Measurements from ENCODE around the gene MPPE1. TPM values are rescaled to one million over a fixed set of nuclear protein-coding genes. Genes with fewer than 3 reads are reported as not detected.

Gene MPPE1
- total RNA-seq, 1 experiment from 2014 or later, result 21.4 TPM

GRCh38 chr18:11906926-11907874, 917 bp downstream of the MPPE1 start:
- Histone ChIP-seq H3K4me1 (ENCODE audit: control insufficient read depth in 1 of 2, insufficient read depth in 2 of 2, low read length in 2 of 2) (peaks cover 4 to 16% of the 10 kb centered on the region in 2 experiments; a peak in 3 of 4 replicates), H3K9me2 (ENCODE audit: insufficient read depth) (no peaks in the 10 kb centered on the region), H3K9me3 (ENCODE audit: control insufficient read depth in 1 of 2, insufficient read depth in 1 of 2, low read depth in 1 of 2, low read length in 2 of 2) (no peaks in the 10 kb centered on the region), H3K79me2 (ENCODE audit: insufficient read depth, low read length) (peaks cover 10% of the 10 kb centered on the region; the same call in 1 of the 2 replicates), H4K20me1 (ENCODE audit: insufficient read depth) (no peaks in the 10 kb centered on the region), H3K27me3 (ENCODE audit: insufficient read depth, low read length) (no peaks in the 10 kb centered on the region), H3K36me3 (ENCODE audit: control insufficient read depth in 1 of 2, insufficient read depth in 2 of 2, low read length in 2 of 2) (no peaks in the 10 kb centered on the region; a peak in 1 of 4 replicates), H3K9ac (ENCODE audit: low read length) (peak overlapping the region; percentile 79), H3K4me3 (replicated peaks in 1 of 2; ENCODE audit: low read depth in 1 of 2, low read length in 2 of 2) (peak overlapping the region; percentile 77 to 85), H3K27ac (ENCODE audit: low read depth, low read length) (peak overlapping the region; percentile 91; the same call in 1 of the 2 replicates), H2AFZ (ENCODE audit: low read depth, low read length, poor library complexity, severe bottlenecking) (no peak overlapping the region), H3K4me2 (ENCODE audit: low read length) (peak overlapping the region; percentile 81)
- intact Hi-C loops (cut with micrococcal nuclease), result no loop called here
- ATAC-seq, result no peak
- RAD21 ChIA-PET (ENCODE audit: low non-redundant PET in 1 of 2, low total read pairs in 2 of 2, uncharacterized antibody in 2 of 2, unreplicated experiment in 2 of 2), result no interaction called here
- no peak for DNase-seq (ENCODE audit: low read depth, low spot score)
- CTCF ChIA-PET, result no interaction called here
- no TSS peak for BruUV-seq (replicated peaks)
- POLR2A ChIA-PET, result no interaction called here
- TF ChIP-seq POLR2AphosphoS5 (IDR thresholded peaks at IDR 0.05; ENCODE audit: low read depth, low read length), result no peak
- no peak for TF ChIP-seq JUND (IDR thresholded peaks at IDR 0.05)
- TF ChIP-seq CEBPB (IDR thresholded peaks at IDR 0.05; ENCODE audit: low read depth), result no peak
- TF ChIP-seq EZH2 (IDR thresholded peaks at IDR 0.05), result no peak
- no peak for TF ChIP-seq YY1 (IDR thresholded peaks at IDR 0.05; ENCODE audit: extremely low read depth, insufficient replicate concordance, low read depth, low read length)
- TF ChIP-seq POLR2A (IDR thresholded peaks at IDR 0.05; ENCODE audit: borderline replicate concordance, extremely low read depth, insufficient read depth, insufficient read length), result no peak
- no peak for TF ChIP-seq TCF7L2 (IDR thresholded peaks at IDR 0.05; ENCODE audit: borderline replicate concordance, extremely low read depth, insufficient read depth, insufficient read length)
- TF ChIP-seq, protein P1, sequence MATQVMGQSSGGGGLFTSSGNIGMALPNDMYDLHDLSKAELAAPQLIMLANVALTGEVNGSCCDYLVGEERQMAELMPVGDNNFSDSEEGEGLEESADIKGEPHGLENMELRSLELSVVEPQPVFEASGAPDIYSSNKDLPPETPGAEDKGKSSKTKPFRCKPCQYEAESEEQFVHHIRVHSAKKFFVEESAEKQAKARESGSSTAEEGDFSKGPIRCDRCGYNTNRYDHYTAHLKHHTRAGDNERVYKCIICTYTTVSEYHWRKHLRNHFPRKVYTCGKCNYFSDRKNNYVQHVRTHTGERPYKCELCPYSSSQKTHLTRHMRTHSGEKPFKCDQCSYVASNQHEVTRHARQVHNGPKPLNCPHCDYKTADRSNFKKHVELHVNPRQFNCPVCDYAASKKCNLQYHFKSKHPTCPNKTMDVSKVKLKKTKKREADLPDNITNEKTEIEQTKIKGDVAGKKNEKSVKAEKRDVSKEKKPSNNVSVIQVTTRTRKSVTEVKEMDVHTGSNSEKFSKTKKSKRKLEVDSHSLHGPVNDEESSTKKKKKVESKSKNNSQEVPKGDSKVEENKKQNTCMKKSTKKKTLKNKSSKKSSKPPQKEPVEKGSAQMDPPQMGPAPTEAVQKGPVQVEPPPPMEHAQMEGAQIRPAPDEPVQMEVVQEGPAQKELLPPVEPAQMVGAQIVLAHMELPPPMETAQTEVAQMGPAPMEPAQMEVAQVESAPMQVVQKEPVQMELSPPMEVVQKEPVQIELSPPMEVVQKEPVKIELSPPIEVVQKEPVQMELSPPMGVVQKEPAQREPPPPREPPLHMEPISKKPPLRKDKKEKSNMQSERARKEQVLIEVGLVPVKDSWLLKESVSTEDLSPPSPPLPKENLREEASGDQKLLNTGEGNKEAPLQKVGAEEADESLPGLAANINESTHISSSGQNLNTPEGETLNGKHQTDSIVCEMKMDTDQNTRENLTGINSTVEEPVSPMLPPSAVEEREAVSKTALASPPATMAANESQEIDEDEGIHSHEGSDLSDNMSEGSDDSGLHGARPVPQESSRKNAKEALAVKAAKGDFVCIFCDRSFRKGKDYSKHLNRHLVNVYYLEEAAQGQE (IDR thresholded peaks at IDR 0.05; ENCODE audit: low read depth), result no peak
- TF ChIP-seq, protein P2, sequence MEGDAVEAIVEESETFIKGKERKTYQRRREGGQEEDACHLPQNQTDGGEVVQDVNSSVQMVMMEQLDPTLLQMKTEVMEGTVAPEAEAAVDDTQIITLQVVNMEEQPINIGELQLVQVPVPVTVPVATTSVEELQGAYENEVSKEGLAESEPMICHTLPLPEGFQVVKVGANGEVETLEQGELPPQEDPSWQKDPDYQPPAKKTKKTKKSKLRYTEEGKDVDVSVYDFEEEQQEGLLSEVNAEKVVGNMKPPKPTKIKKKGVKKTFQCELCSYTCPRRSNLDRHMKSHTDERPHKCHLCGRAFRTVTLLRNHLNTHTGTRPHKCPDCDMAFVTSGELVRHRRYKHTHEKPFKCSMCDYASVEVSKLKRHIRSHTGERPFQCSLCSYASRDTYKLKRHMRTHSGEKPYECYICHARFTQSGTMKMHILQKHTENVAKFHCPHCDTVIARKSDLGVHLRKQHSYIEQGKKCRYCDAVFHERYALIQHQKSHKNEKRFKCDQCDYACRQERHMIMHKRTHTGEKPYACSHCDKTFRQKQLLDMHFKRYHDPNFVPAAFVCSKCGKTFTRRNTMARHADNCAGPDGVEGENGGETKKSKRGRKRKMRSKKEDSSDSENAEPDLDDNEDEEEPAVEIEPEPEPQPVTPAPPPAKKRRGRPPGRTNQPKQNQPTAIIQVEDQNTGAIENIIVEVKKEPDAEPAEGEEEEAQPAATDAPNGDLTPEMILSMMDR (IDR thresholded peaks at IDR 0.05 in 2 of 3, conservative IDR thresholded peaks at IDR 0.05 in 1 of 3; ENCODE audit: borderline replicate concordance in 1 of 3, insufficient read depth in 1 of 3, low read depth in 2 of 3, low read length in 2 of 3), result no peak
- no peak for TF ChIP-seq ELF1 (IDR thresholded peaks at IDR 0.05; ENCODE audit: borderline replicate concordance, low read depth)
- TF ChIP-seq EZH2phosphoT487 (IDR thresholded peaks at IDR 0.05; ENCODE audit: borderline replicate concordance), result no peak
- TF ChIP-seq ZBTB33 (IDR thresholded peaks at IDR 0.05; ENCODE audit: extremely low read depth, insufficient replicate concordance, low read length), result no peak
- no peak for TF ChIP-seq EGR1 (IDR thresholded peaks at IDR 0.05; ENCODE audit: low read depth)
- TF ChIP-seq, protein P3, sequence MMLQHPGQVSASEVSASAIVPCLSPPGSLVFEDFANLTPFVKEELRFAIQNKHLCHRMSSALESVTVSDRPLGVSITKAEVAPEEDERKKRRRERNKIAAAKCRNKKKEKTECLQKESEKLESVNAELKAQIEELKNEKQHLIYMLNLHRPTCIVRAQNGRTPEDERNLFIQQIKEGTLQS (IDR thresholded peaks at IDR 0.05), result no peak
- TF ChIP-seq SIN3A (IDR thresholded peaks at IDR 0.05; ENCODE audit: low read depth), result no peak
- no peak for TF ChIP-seq SP1 (IDR thresholded peaks at IDR 0.05; ENCODE audit: low read depth)
- no peak for TF ChIP-seq ZNF274 (IDR thresholded peaks at IDR 0.05; ENCODE audit: low read depth, low read length)
- TF ChIP-seq FOSL1 (IDR thresholded peaks at IDR 0.05; ENCODE audit: low read depth), result no peak
- TF ChIP-seq RAD21 (IDR thresholded peaks at IDR 0.05; ENCODE audit: low read depth), result no peak

Measured in HCT116 (cell line).